ENCODE data around the gene ERN1. TPM values are rescaled to one million over a fixed set of nuclear protein-coding genes. Genes with fewer than 3 reads are reported as not detected.

Gene ERN1
- total RNA-seq, 1 donor: 12.7 TPM

- Histone ChIP-seq H3K27me3 (ENCODE audit: insufficient read depth, low read length) (no peaks in the 10 kb centered on the region), H3K27ac (ENCODE audit: low read depth, low read length) (no peak overlapping the region), H2AFZ (ENCODE audit: low read length) (no peak overlapping the region), H3K4me2 (ENCODE audit: insufficient read depth, low read length) (no peak overlapping the region), H3K4me1 (ENCODE audit: insufficient read depth, low read length) (peaks cover 13% of the 10 kb centered on the region), H3K36me3 (ENCODE audit: insufficient read depth, low read length) (no peaks in the 10 kb centered on the region), H3K9me3 (ENCODE audit: low read depth, low read length) (no peaks in the 10 kb centered on the region), H3K79me2 (ENCODE audit: insufficient read depth, low read length) (peaks cover 43% of the 10 kb centered on the region), H4K20me1 (ENCODE audit: insufficient read depth, low read length) (peaks cover 10% of the 10 kb centered on the region), H3K4me3 (ENCODE audit: insufficient read depth, low read length) (no peak overlapping the region)
- TF ChIP-seq CTCF (IDR thresholded peaks at IDR 0.05; ENCODE audit: extremely low read depth, low read depth, low read length): no peak
- no peak for DNase-seq (ENCODE audit: insufficient read length, low spot score, missing footprints)
Observed at GRCh38 chr17:64120159-64120810, 9.7 kb downstream of the ERN1 start.

DNA sequence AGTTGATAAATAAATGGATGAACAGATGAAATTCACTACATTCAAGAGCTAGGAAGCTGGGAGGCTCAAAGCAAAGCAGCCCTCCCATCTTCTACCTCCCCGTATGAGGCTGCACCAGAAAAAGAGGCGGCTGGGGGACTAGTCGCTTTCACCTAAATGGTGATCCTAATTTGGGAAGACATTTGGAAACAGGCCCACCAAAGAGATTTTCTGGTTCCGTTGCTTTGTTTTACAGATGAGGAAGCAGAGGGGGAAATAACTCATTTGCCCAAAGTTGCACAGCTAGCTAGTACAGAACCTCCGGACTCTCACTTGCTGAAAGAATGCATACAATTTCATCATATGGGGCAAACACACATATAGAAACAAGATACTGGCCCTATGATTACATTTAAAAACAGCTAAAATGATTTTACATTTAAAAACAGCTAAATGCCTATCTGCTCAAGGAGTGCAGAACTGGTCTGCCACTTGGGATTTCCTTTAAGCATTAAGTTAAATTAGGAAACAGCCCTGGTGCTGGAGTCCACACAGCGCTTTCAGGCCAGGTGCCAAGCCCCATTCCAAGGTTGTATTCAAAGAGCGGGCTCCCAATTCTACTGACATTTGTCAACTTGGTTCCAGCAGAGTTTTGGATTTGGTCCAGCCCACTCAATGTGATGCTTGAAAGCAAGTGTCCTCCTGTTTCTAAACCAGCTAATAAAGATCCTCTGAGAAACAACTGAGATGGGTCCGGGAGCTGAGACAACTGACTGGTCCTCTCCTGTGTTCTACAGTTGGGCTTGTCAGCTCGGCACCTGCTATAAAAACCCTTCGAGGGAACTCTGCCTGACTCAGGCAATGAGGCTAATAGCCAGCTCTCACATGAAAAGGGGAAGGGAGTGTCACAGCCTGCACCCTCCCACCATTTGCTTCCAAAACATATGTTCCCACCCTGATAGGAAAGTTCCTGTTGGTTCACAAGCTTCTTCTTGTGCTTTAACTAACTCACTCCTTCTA is 11.7 kb downstream of the ERN1 start:
- Histone ChIP-seq H3K27ac (ENCODE audit: low read depth, low read length) (no peak overlapping the region), H4K20me1 (ENCODE audit: insufficient read depth, low read length) (peaks cover 10% of the 10 kb centered on the region), H3K4me3 (ENCODE audit: insufficient read depth, low read length) (no peak overlapping the region), H3K4me2 (ENCODE audit: insufficient read depth, low read length) (no peak overlapping the region), H3K9me3 (ENCODE audit: low read depth, low read length) (no peaks in the 10 kb centered on the region), H2AFZ (ENCODE audit: low read length) (no peak overlapping the region), H3K27me3 (ENCODE audit: insufficient read depth, low read length) (no peaks in the 10 kb centered on the region), H3K36me3 (ENCODE audit: insufficient read depth, low read length) (no peaks in the 10 kb centered on the region), H3K79me2 (ENCODE audit: insufficient read depth, low read length) (peaks cover 33% of the 10 kb centered on the region), H3K4me1 (ENCODE audit: insufficient read depth, low read length) (peaks cover 19% of the 10 kb centered on the region)
- TF ChIP-seq CTCF (IDR thresholded peaks at IDR 0.05; ENCODE audit: extremely low read depth, low read depth, low read length): no peak
- peak; percentile 60 for DNase-seq (ENCODE audit: insufficient read length, low spot score, missing footprints)

DNA sequence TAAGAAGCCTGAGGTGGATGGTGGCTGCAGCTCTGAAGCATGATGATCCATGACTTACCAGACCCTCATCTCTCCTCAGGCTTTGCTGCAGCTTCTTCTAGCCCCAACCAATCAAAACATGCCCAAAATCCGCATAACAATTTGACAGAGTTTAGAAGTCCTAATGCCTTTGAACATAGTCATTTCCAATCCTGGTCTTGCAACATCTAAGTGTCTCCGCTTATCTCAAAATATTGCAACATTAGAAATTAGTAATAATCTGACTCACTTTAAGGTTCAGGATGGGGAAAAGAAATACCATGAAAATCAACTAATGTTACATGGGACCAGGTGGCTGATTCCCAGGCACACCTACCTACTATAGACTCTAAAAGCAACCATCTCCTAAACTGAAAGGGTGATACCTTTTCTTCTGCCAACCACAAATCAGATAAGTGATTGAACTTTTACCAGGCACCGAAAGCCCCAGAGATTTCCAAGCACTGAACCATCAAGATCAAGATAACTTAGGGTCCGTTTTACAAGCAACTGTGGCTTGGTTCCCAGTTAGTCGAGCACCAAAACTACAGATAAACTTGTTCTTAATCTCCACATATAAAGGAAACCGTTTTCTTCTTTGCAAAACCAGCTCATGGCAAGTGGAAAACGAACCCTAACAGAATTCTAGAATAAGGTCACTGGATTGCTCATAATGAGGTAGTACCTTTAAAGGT is 14.0 kb downstream of the ERN1 start:
- no peak overlapping the region for H2AFZ ChIP-seq (ENCODE audit: low read length)
- H3K4me2 ChIP-seq (ENCODE audit: insufficient read depth, low read length): peak overlapping the region; percentile 67
- peak; percentile 89 for DNase-seq (ENCODE audit: insufficient read length, low spot score, missing footprints)
- no peaks in the 10 kb centered on the region for H3K36me3 ChIP-seq (ENCODE audit: insufficient read depth, low read length)
- TF ChIP-seq CTCF (IDR thresholded peaks at IDR 0.05; ENCODE audit: extremely low read depth, low read depth, low read length): no peak
- peaks cover 19% of the 10 kb centered on the region for H3K4me1 ChIP-seq (ENCODE audit: insufficient read depth, low read length)
- H3K27ac ChIP-seq (ENCODE audit: low read depth, low read length): peak overlapping the region; percentile 58
- peaks cover 17% of the 10 kb centered on the region for H3K79me2 ChIP-seq (ENCODE audit: insufficient read depth, low read length)
- no peaks in the 10 kb centered on the region for H3K9me3 ChIP-seq (ENCODE audit: low read depth, low read length)
- peaks cover 6% of the 10 kb centered on the region for H4K20me1 ChIP-seq (ENCODE audit: insufficient read depth, low read length)
- H3K27me3 ChIP-seq (ENCODE audit: insufficient read depth, low read length): no peaks in the 10 kb centered on the region
- H3K4me3 ChIP-seq (ENCODE audit: insufficient read depth, low read length): peak overlapping the region; percentile 29
